SK-N-SH treated with all-trans-retinoic acid at 6 μM for 48 hours (cell line): ENCODE results near the gene PTPN6.

Experiments used
- ATAC-seq: fragments of 200-7000 bp; cut with Tn5 transposase; 3 replicates; pipeline ENCODE4 v1.9.1; 2020; ENCODE audit warnings: mild to moderate bottlenecking, moderate library complexity
- ARNTL ChIP-seq: fragments of 450-650 bp; formaldehyde crosslinking; IDR thresholded peaks from 2 replicates; pipeline ENCODE4 v1.5.0; 2020; ENCODE audit warnings: low read depth, mild to moderate bottlenecking, moderate library complexity, borderline replicate concordance
- CSDC2 ChIP-seq: fragments of 250-450 bp; sonication (Bioruptor Pico); IDR thresholded peaks from 2 replicates; pipeline ENCODE4 v1.5.0; 2020; ENCODE audit warnings: mild to moderate bottlenecking, moderate library complexity
- CSRNP3 ChIP-seq: fragments of 250-450 bp; sonication (Bioruptor Pico); IDR thresholded peaks from 2 replicates; pipeline ENCODE4 v1.5.1; 2021; ENCODE audit warnings: mild to moderate bottlenecking, moderate library complexity
- ESRRG ChIP-seq: fragments of 250-450 bp; sonication (Bioruptor Pico); IDR thresholded peaks from 2 replicates; pipeline ENCODE4 v1.6.1; 2021; ENCODE audit warnings: mild to moderate bottlenecking
- GLIS3 ChIP-seq: fragments of 250-450 bp; sonication (Bioruptor Pico); IDR thresholded peaks from 2 replicates; pipeline ENCODE4 v1.5.0; 2020; ENCODE audit warnings: mild to moderate bottlenecking, moderate library complexity
- OSR1 ChIP-seq: fragments of 250-450 bp; sonication (Bioruptor Pico); IDR thresholded peaks from 2 replicates; pipeline ENCODE4 v1.8.0; 2022; ENCODE audit warnings: moderate library complexity, mild to moderate bottlenecking, inconsistent platforms
- PATZ1 ChIP-seq: fragments of 250-450 bp; sonication (Bioruptor Pico); IDR thresholded peaks from 2 replicates; pipeline ENCODE4 v1.8.0; 2020; ENCODE audit warnings: mild to moderate bottlenecking, moderate library complexity, borderline replicate concordance
- PPARA ChIP-seq: fragments of 250-450 bp; sonication (Bioruptor Pico); IDR thresholded peaks from 2 replicates; pipeline ENCODE4 v1.5.0; 2020; ENCODE audit warnings: mild to moderate bottlenecking, borderline replicate concordance
- SNAI2 ChIP-seq: fragments of 250-450 bp; sonication (Bioruptor Pico); IDR thresholded peaks from 2 replicates; pipeline ENCODE4 v1.5.0; 2020; ENCODE audit warnings: mild to moderate bottlenecking, moderate library complexity
- TOX ChIP-seq: fragments of 250-450 bp; sonication (Bioruptor Pico); IDR thresholded peaks from 2 replicates; pipeline ENCODE4 v1.8.0; 2021; ENCODE audit warnings: mild to moderate bottlenecking, moderate library complexity, borderline replicate concordance
- TSHZ2 ChIP-seq: fragments of 250-450 bp; sonication (Bioruptor Pico); IDR thresholded peaks from 2 replicates; pipeline ENCODE4 v1.5.0; 2020; ENCODE audit warnings: mild to moderate bottlenecking, moderate library complexity
- ZC3H10 ChIP-seq: fragments of 250-450 bp; sonication (Bioruptor Pico); IDR thresholded peaks from 2 replicates; pipeline ENCODE4 v1.5.1; 2021; ENCODE audit warnings: mild to moderate bottlenecking, moderate library complexity
- ZFP3 ChIP-seq: fragments of 250-450 bp; sonication (Bioruptor Pico); IDR thresholded peaks from 2 replicates; pipeline ENCODE4 v1.5.0; 2020; ENCODE audit warnings: mild to moderate bottlenecking, moderate library complexity
- ZFP30 ChIP-seq: fragments of 450-650 bp; formaldehyde crosslinking; IDR thresholded peaks from 2 replicates; pipeline ENCODE4 v1.5.0; 2022; ENCODE audit warnings: mild to moderate bottlenecking, moderate library complexity
- ZNF565 ChIP-seq: fragments of 450-650 bp; formaldehyde crosslinking; conservative IDR thresholded peaks from 2 replicates; pipeline ENCODE4 v1.5.0; 2020; ENCODE audit warnings: low read depth, mild to moderate bottlenecking, moderate library complexity
- ZNF70 ChIP-seq: fragments of 450-650 bp; formaldehyde crosslinking; IDR thresholded peaks from 2 replicates; pipeline ENCODE4 v1.5.0; 2020; ENCODE audit warnings: mild to moderate bottlenecking, moderate library complexity
- ZNF8 ChIP-seq: fragments of 450-650 bp; formaldehyde crosslinking; IDR thresholded peaks from 2 replicates; pipeline ENCODE4 v1.5.0; 2020; ENCODE audit warnings: mild to moderate bottlenecking, moderate library complexity

Gene PTPN6

GRCh38 chr12:6963016-6963731, 12.0 kb downstream of the PTPN6 start (continued):
- TF ChIP-seq PATZ1: no peak

DNA sequence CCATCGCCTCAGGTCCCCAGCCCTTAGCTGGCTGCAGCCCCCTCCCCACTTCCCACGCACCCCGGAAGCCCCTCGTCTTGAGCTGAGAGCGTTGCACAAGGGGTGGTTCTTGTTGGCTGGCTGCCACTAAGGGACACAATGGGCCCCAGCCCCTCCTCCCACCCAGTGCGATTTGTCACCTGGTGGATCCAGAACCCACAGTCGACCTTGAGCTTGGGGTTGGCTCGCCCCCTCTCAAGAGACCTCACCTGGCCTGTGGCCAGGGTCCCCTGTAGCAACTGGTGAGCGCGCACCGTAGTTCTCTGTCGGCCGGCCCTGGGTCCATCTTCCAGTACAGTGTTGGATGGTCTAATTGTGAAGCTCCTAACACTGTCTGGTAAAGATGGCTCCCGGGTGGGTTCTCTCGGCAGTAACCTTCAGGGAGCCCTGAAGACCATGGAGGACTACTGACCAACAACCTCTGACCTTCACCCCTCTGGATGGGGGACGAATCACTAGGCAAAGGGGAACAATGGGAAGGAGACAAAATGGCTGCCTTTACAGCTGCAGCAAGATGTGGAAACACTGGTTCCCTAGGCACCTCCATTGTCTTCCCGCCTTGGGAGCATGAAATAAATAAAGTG, 12.7 kb downstream of the PTPN6 start:
- no peak for ATAC-seq
- TF ChIP-seq ZNF70 (CRISPR knock-in tag) (no peak), CSRNP3 (CRISPR knock-in tag) (no peak), ZC3H10 (no peak), GLIS3 (CRISPR knock-in tag) (no peak), ESRRG (CRISPR knock-in tag) (no peak), ARNTL (CRISPR knock-in tag) (no peak), TOX (CRISPR knock-in tag) (no peak), PPARA (CRISPR knock-in tag) (no peak), CSDC2 (CRISPR knock-in tag) (no peak), TSHZ2 (no peak), SNAI2 (CRISPR knock-in tag) (no peak), ZFP3 (CRISPR knock-in tag) (no peak), PATZ1 (no peak), ZNF8 (CRISPR knock-in tag) (no peak), ZFP30 (CRISPR knock-in tag) (no peak), OSR1 (CRISPR knock-in tag) (no peak)

- TF ChIP-seq ZFP3 (CRISPR knock-in tag): no peak
- no peak for TF ChIP-seq ZNF565 (CRISPR knock-in tag)
- no peak for TF ChIP-seq TSHZ2
- TF ChIP-seq SNAI2 (CRISPR knock-in tag): no peak
- no peak for TF ChIP-seq ZC3H10
- no peak for TF ChIP-seq CSDC2 (CRISPR knock-in tag)
These were observed 13.5 kb downstream of the PTPN6 start for GRCh38 chr12:6964605-6965025.

More at GRCh38 chr12:6964605-6965025, 13.5 kb downstream of the PTPN6 start:
- ATAC-seq: no peak; the same call in 2 of the 3 replicates
